WERI-Rb-1 (cell line): ENCODE measurements around the gene CMTR1.
"Not testable (repeated sequence)": the region's sequence is repeated elsewhere in the genome, so short reads cannot be mapped to it uniquely, and the experiment has no call there.

Experiments used
- DNase-seq: peaks from one replicate; pipeline ENCODE4 v3.0.0-alpha.2; 2020
- H3K27ac ChIP-seq: fragments of 250-450 bp; sonication (Bioruptor Pico); 2 replicates; pipeline ENCODE4 v1.5.1; 2020; ENCODE audit warnings: mild to moderate bottlenecking, moderate library complexity
- H3K27me3 ChIP-seq: fragments of 250-450 bp; sonication (Bioruptor Pico); 2 replicates; pipeline ENCODE4 v1.5.1; 2021; ENCODE audit warnings: mild to moderate bottlenecking, low read depth, moderate library complexity; ENCODE audit not compliant: insufficient read depth, severe bottlenecking
- H3K36me3 ChIP-seq: fragments of 250-450 bp; sonication (Bioruptor Pico); 2 replicates; pipeline ENCODE4 v1.5.1; 2020; ENCODE audit warnings: mild to moderate bottlenecking, moderate library complexity
- H3K4me3 ChIP-seq: 2 replicates; pipeline ENCODE4 v1.5.1; 2011; ENCODE audit warnings: low read depth, mild to moderate bottlenecking, control low read depth, low read length
- H3K9me3 ChIP-seq: fragments of 250-450 bp; sonication (Bioruptor Pico); 2 replicates; pipeline ENCODE4 v1.5.1; 2021; ENCODE audit warnings: mild to moderate bottlenecking, moderate library complexity; ENCODE audit not compliant: severe bottlenecking
- CTCF ChIP-seq: IDR thresholded peaks from 2 replicates; pipeline ENCODE4 v1.5.1; 2011; ENCODE audit warnings: low read depth, mild to moderate bottlenecking, control low read depth, inconsistent platforms, low read length

Gene CMTR1

GRCh38 chr6:37493661-37493995 lies 60.6 kb downstream of the CMTR1 start:
- H3K9me3 ChIP-seq: no peaks in the 10 kb centered on the region
- H3K27me3 ChIP-seq: no peaks in the 10 kb centered on the region
- no peak for DNase-seq
- no peak overlapping the region for H3K4me3 ChIP-seq
- TF ChIP-seq CTCF: no peak
- H3K27ac ChIP-seq: no peak overlapping the region
- H3K36me3 ChIP-seq: no peaks in the 10 kb centered on the region

GRCh38 chr6:37495244-37495934 lies 62.4 kb downstream of the CMTR1 start:
- no peak for TF ChIP-seq CTCF
- no peak overlapping the region for H3K27ac ChIP-seq
- H3K27me3 ChIP-seq: no peaks in the 10 kb centered on the region
- no peak for DNase-seq
- no peaks in the 10 kb centered on the region for H3K9me3 ChIP-seq
- no peaks in the 10 kb centered on the region for H3K36me3 ChIP-seq
- no peak overlapping the region for H3K4me3 ChIP-seq

- Histone ChIP-seq H3K4me3 (no peak overlapping the region), H3K36me3 (no peaks in the 10 kb centered on the region), H3K27me3 (no peaks in the 10 kb centered on the region), H3K9me3 (peaks cover 7% of the 10 kb centered on the region), H3K27ac (no peak overlapping the region)
- DNase-seq: no peak
- no peak for TF ChIP-seq CTCF
Measured at GRCh38 chr6:37496951-37497885, 64.2 kb downstream of the CMTR1 start.

- peak; percentile 100 for DNase-seq
- peak within 1 kb of the TSS; percentile 88 for H3K27ac ChIP-seq
- no peaks in the 10 kb centered on the region for H3K36me3 ChIP-seq
- no peaks in the 10 kb centered on the region for H3K27me3 ChIP-seq
- peaks cover 7% of the 10 kb centered on the region for H3K9me3 ChIP-seq
- TF ChIP-seq CTCF: no peak
- H3K4me3 ChIP-seq: peak within 1 kb of the TSS; percentile 77
Measured at GRCh38 chr6:37499433-37500293, 66.6 kb downstream of the CMTR1 start, which contains the start of gene CCDC167. CCDC167 (minus strand) TSS chr6:37499893; CDS start chr6:37499863, 30 bp downstream.

- no peak for TF ChIP-seq CTCF
- no peaks in the 10 kb centered on the region for H3K27me3 ChIP-seq
- H3K4me3 ChIP-seq: peak overlapping the region; percentile 77
- H3K27ac ChIP-seq: peak overlapping the region; percentile 88
- H3K36me3 ChIP-seq: no peaks in the 10 kb centered on the region
- peaks cover 7% of the 10 kb centered on the region for H3K9me3 ChIP-seq
- DNase-seq: no peak
Measured at GRCh38 chr6:37500294-37500608, 67.2 kb downstream of the CMTR1 start.

GRCh38 chr6:37500904-37501303 lies 67.9 kb downstream of the CMTR1 start:
- H3K27ac ChIP-seq: peak overlapping the region; percentile 88

More at GRCh38 chr6:37500904-37501303, 67.9 kb downstream of the CMTR1 start:
- not testable (repeated sequence) for H3K36me3 ChIP-seq, H3K4me3 ChIP-seq, H3K9me3 ChIP-seq, DNase-seq, H3K27me3 ChIP-seq
